ENCODE results near the gene HLA-DPA1.

The HLA-DPA1 gene

GRCh38 chr6:33019372-33019771, 54.1 kb downstream of the HLA-DPA1 start:
- Histone ChIP-seq H3K27ac (peak overlapping the region; percentile 65), H3K9me3 (no peaks in the 10 kb centered on the region), H3K36me3 (no peaks in the 10 kb centered on the region), H3K4me3 (ENCODE audit: low read depth in 1 of 2, low read length in 1 of 2) (peak overlapping the region in 1 of 2 experiments; percentile 21), H3K27me3 (no peaks in the 10 kb centered on the region), H3K4me1 (ENCODE audit: control insufficient read depth in 1 of 2, insufficient read depth in 1 of 2, low read depth in 1 of 2, low read length in 1 of 2) (peaks cover 11 to 16% of the 10 kb centered on the region in 2 experiments)
- TF ChIP-seq CTCF (IDR thresholded peaks at IDR 0.05), result no peak

- Histone ChIP-seq H3K36me3 (no peaks in the 10 kb centered on the region), H3K9me3 (no peaks in the 10 kb centered on the region), H3K27me3 (peaks cover 4% of the 10 kb centered on the region), H3K4me3 (ENCODE audit: low read depth in 1 of 2, low read length in 1 of 2) (peak overlapping the region; percentile 12 to 21), H3K27ac (peak overlapping the region; percentile 65), H3K4me1 (ENCODE audit: control insufficient read depth in 1 of 2, insufficient read depth in 1 of 2, low read depth in 1 of 2, low read length in 1 of 2) (peaks cover 11 to 16% of the 10 kb centered on the region in 2 experiments)
- no peak for TF ChIP-seq CTCF (IDR thresholded peaks at IDR 0.05)
Measured at GRCh38 chr6:33018904-33019303, 54.5 kb downstream of the HLA-DPA1 start.

- H3K4me1 ChIP-seq (ENCODE audit: control insufficient read depth in 1 of 2, insufficient read depth in 1 of 2, low read depth in 1 of 2, low read length in 1 of 2), result peaks cover 11 to 16% of the 10 kb centered on the region in 2 experiments
- H3K27me3 ChIP-seq, result peaks cover 8% of the 10 kb centered on the region
- H3K36me3 ChIP-seq, result no peaks in the 10 kb centered on the region
- peak overlapping the region; percentile 65 for H3K27ac ChIP-seq
- no peaks in the 10 kb centered on the region for H3K9me3 ChIP-seq
- H3K4me3 ChIP-seq (ENCODE audit: low read depth in 1 of 2, low read length in 1 of 2), result no peak overlapping the region
- no peak for TF ChIP-seq CTCF (IDR thresholded peaks at IDR 0.05)
Measured at GRCh38 chr6:33018418-33018817, 55.0 kb downstream of the HLA-DPA1 start.

- no peaks in the 10 kb centered on the region for H3K36me3 ChIP-seq
- H3K4me3 ChIP-seq (ENCODE audit: low read depth in 1 of 2, low read length in 1 of 2), result no peak overlapping the region
- H3K9me3 ChIP-seq, result no peaks in the 10 kb centered on the region
- peaks cover 13% of the 10 kb centered on the region for H3K27me3 ChIP-seq
- no peak for TF ChIP-seq CTCF (IDR thresholded peaks at IDR 0.05)
- H3K4me1 ChIP-seq (ENCODE audit: control insufficient read depth in 1 of 2, insufficient read depth in 1 of 2, low read depth in 1 of 2, low read length in 1 of 2), result peaks cover 11 to 16% of the 10 kb centered on the region in 2 experiments
- H3K27ac ChIP-seq, result peak overlapping the region; percentile 65
Measured at GRCh38 chr6:33017694-33018353, 55.6 kb downstream of the HLA-DPA1 start.

- Histone ChIP-seq H3K4me3 (ENCODE audit: low read depth in 1 of 2, low read length in 1 of 2) (no peak overlapping the region), H3K27ac (no peak overlapping the region), H3K27me3 (peaks cover 13% of the 10 kb centered on the region), H3K9me3 (no peaks in the 10 kb centered on the region), H3K4me1 (ENCODE audit: control insufficient read depth in 1 of 2, insufficient read depth in 1 of 2, low read depth in 1 of 2, low read length in 1 of 2) (peaks cover 11 to 16% of the 10 kb centered on the region in 2 experiments), H3K36me3 (no peaks in the 10 kb centered on the region)
- TF ChIP-seq CTCF (IDR thresholded peaks at IDR 0.05), result no peak
Measured at GRCh38 chr6:33017018-33017417, 56.4 kb downstream of the HLA-DPA1 start.

Measured in neutrophil (primary cell).